Loucy (cell line): Measurements from ENCODE around the gene MYO5C.

ENCODE experiments used
- CTCF ChIP-seq: fragments of 200-600 bp; sonication (generic); conservative IDR thresholded peaks from 2 replicates; pipeline ENCODE4 v1.5.1; 2014; ENCODE audit warnings: mild to moderate bottlenecking, antibody characterized with exemption, low read length
- EZH2phosphoT487 ChIP-seq: fragments of 200-600 bp; IDR thresholded peaks from 2 replicates; pipeline ENCODE4 v1.6.1; 2018; ENCODE audit warnings: antibody characterized with exemption, mild to moderate bottlenecking, moderate library complexity, borderline replicate concordance

- TF ChIP-seq EZH2phosphoT487 (no peak), CTCF (no peak)
These were observed 14.2 kb downstream of the MYO5C start for GRCh38 chr15:52281085-52282035.
